SK-N-MC (cell line): ENCODE data around the gene ACSM5.

Experiments
- DNase-seq: peaks from one replicate; pipeline ENCODE4 v3.0.0-alpha.2; 2011; ENCODE audit warnings: low read depth, low spot score
- H3K27ac ChIP-seq: fragments of 200-600 bp; sonication (generic); 2 replicates; pipeline ENCODE4 v1.5.1; 2016; ENCODE audit warnings: mixed run types
- H3K36me3 ChIP-seq: fragments of 200-600 bp; sonication (generic); 2 replicates; pipeline ENCODE4 v1.6.1; 2017; ENCODE audit warnings: antibody characterized with exemption, low read length, mixed read lengths; ENCODE audit not compliant: insufficient read depth
- H3K4me3 ChIP-seq: fragments of 200-600 bp; sonication (generic); 2 replicates; pipeline ENCODE4 v1.5.1; 2016
- H3K9ac ChIP-seq: fragments of 200-600 bp; sonication (generic); 2 replicates; pipeline ENCODE4 v1.8.0; 2017; ENCODE audit warnings: mixed run types, mixed read lengths; ENCODE audit not compliant: insufficient read length
- H3K9me3 ChIP-seq: fragments of 200-600 bp; sonication (generic); 2 replicates; pipeline ENCODE4 v1.6.1; 2017; ENCODE audit warnings: low read depth, mild to moderate bottlenecking, antibody characterized with exemption, low read length, moderate library complexity, mixed read lengths
- EZH2 ChIP-seq: fragments of 200-600 bp; sonication (generic); IDR thresholded peaks from one replicate; pipeline ENCODE4 v1.6.1; 2017; ENCODE audit warnings: antibody characterized with exemption
- FOXP2 ChIP-seq: optimal IDR thresholded peaks from 2 replicates; pipeline ENCODE3; 2011; ENCODE audit warnings: mild to moderate bottlenecking, moderate library complexity; ENCODE audit not compliant: insufficient read depth; ENCODE audit errors: extremely low read length, control extremely low read depth
- POLR2AphosphoS5 ChIP-seq: IDR thresholded peaks from 2 replicates; pipeline ENCODE4 v1.6.1; 2012; ENCODE audit warnings: mild to moderate bottlenecking, low read depth, low read length, borderline replicate concordance

Gene ACSM5

GRCh38 chr16:20484726-20485125 lies 75.4 kb downstream of the ACSM5 start:
- Histone ChIP-seq H3K4me3 (no peak overlapping the region), H3K36me3 (no peaks in the 10 kb centered on the region), H3K9ac (no peak overlapping the region), H3K27ac (no peak overlapping the region), H3K9me3 (no peaks in the 10 kb centered on the region)
- no peak for DNase-seq
- TF ChIP-seq EZH2 (no peak), FOXP2 (no peak), POLR2AphosphoS5 (no peak)

- no peak overlapping the region for H3K9ac ChIP-seq
- H3K9me3 ChIP-seq, result no peaks in the 10 kb centered on the region
- no peak for DNase-seq
- H3K27ac ChIP-seq, result no peak overlapping the region
- no peak for TF ChIP-seq FOXP2
- no peaks in the 10 kb centered on the region for H3K36me3 ChIP-seq
- no peak overlapping the region for H3K4me3 ChIP-seq
Measured at GRCh38 chr16:20485408-20485807, 76.1 kb downstream of the ACSM5 start.
